Hematopoietic multipotent progenitor cell treated with erythropoietin and hydrocortisone succinate and interleukin-3 and kit ligand, for 6 days (in vitro differentiated cells): ENCODE measurements around the gene ERICH4.
"Not testable (repeated sequence)": the region's sequence is repeated elsewhere in the genome, so short reads cannot be mapped to it uniquely, and the experiment has no call there.

Source experiments
- DNase-seq: peaks from one replicate; pipeline ENCODE4 v3.0.0-alpha.2; 2015

ERICH4 gene

GRCh38 chr19:41480336-41480735, 37.4 kb downstream of the ERICH4 start:
- DNase-seq, result no peak

- DNase-seq, result no peak
Measured at GRCh38 chr19:41484822-41485221, 41.9 kb downstream of the ERICH4 start.

GRCh38 chr19:41486953-41487352, 44.0 kb downstream of the ERICH4 start:
- DNase-seq, result not testable (repeated sequence)

- DNase-seq, result no peak
Measured at GRCh38 chr19:41492843-41493242, 49.9 kb downstream of the ERICH4 start.
